Activated B cell treated with CpG ODN at 0.5 μM for 24 hours (primary cell): Measurements from ENCODE around the gene TNNI3K. TPM values are rescaled to one million over a fixed set of nuclear protein-coding genes. Genes with fewer than 3 reads are reported as not detected.
"Not testable (repeated sequence)": the region's sequence is repeated elsewhere in the genome, so short reads cannot be mapped to it uniquely, and the experiment has no call there.

Source experiments
- ATAC-seq: fragments of 200-7000 bp; cut with Tn5 transposase; one replicate; pipeline ENCODE4 v1.10.0; 2021; ENCODE audit warnings: low read depth, mild to moderate bottlenecking, moderate library complexity
- CTCF ChIA-PET: fragments of 350-600 bp; sonication (Branson Sonifier 250); formaldehyde crosslinking; loops from one replicate; lab custom pipeline; 2021; ENCODE audit warnings: antibody characterized with exemption; lab: Charles Lee
- POLR2A ChIA-PET: fragments of 350-600 bp; sonication (Branson Sonifier 250); formaldehyde crosslinking; loops from one replicate; lab custom pipeline; 2021; ENCODE audit warnings: antibody characterized with exemption; lab: Charles Lee
- DNase-seq: peaks from one replicate; pipeline ENCODE4 v3.0.0; 2022
- H3K27ac Mint-ChIP-seq: one replicate; pipeline ENCODE4 v1.8.0; 2020; ENCODE audit warnings: mixed read lengths
- H3K27me3 Mint-ChIP-seq: one replicate; pipeline ENCODE4 v1.8.0; 2021; ENCODE audit warnings: mixed read lengths
- H3K36me3 Mint-ChIP-seq: one replicate; pipeline ENCODE4 v1.8.0; 2021; ENCODE audit warnings: low read depth, mixed read lengths
- H3K4me1 Mint-ChIP-seq: one replicate; pipeline ENCODE4 v1.8.0; 2021; ENCODE audit warnings: mixed read lengths
- H3K4me3 Mint-ChIP-seq: one replicate; pipeline ENCODE4 v1.8.0; 2020; ENCODE audit warnings: mild to moderate bottlenecking, mixed read lengths
- H3K9me3 Mint-ChIP-seq: one replicate; pipeline ENCODE4 v1.8.0; 2020; ENCODE audit warnings: mixed read lengths
- intact Hi-C: fragments of 100-400 bp; cut with micrococcal nuclease; formaldehyde crosslinking; loops from one replicate; pipeline ENCODE4 v1.15.1; 2024
- total RNA-seq: library from RNA; stranded (reverse); gene quantifications from 2 replicates; pipeline ENCODE4 v1.2.3, GENCODE V29; 2022
- TF ChIP-seq, protein P1 (sequence below): fragments of 200-600 bp; IDR thresholded peaks from one replicate; pipeline ENCODE4 v1.8.0; 2022; ENCODE audit warnings: antibody characterized with exemption, mild to moderate bottlenecking

The TNNI3K gene
- total RNA-seq, 1 donor from 2014 or later = not detected

- ATAC-seq = no peak
- ChIA-PET POLR2A (no interaction called here), CTCF (no interaction called here)
- Mint-ChIP-seq H3K27ac (no peak overlapping the region), H3K36me3 (no peaks in the 10 kb centered on the region), H3K9me3 (peaks cover 4% of the 10 kb centered on the region), H3K4me1 (no peaks in the 10 kb centered on the region), H3K27me3 (no peaks in the 10 kb centered on the region), H3K4me3 (no peak overlapping the region)
- intact Hi-C loops = no loop called here
- DNase-seq = no peak
- TF ChIP-seq, protein P1, sequence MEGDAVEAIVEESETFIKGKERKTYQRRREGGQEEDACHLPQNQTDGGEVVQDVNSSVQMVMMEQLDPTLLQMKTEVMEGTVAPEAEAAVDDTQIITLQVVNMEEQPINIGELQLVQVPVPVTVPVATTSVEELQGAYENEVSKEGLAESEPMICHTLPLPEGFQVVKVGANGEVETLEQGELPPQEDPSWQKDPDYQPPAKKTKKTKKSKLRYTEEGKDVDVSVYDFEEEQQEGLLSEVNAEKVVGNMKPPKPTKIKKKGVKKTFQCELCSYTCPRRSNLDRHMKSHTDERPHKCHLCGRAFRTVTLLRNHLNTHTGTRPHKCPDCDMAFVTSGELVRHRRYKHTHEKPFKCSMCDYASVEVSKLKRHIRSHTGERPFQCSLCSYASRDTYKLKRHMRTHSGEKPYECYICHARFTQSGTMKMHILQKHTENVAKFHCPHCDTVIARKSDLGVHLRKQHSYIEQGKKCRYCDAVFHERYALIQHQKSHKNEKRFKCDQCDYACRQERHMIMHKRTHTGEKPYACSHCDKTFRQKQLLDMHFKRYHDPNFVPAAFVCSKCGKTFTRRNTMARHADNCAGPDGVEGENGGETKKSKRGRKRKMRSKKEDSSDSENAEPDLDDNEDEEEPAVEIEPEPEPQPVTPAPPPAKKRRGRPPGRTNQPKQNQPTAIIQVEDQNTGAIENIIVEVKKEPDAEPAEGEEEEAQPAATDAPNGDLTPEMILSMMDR = no peak
Measured at GRCh38 chr1:74246315-74246714, 11.1 kb downstream of the TNNI3K start.

- Mint-ChIP-seq H3K27ac (no peak overlapping the region), H3K9me3 (peaks cover 4% of the 10 kb centered on the region), H3K36me3 (no peaks in the 10 kb centered on the region), H3K4me1 (no peaks in the 10 kb centered on the region), H3K4me3 (no peak overlapping the region), H3K27me3 (no peaks in the 10 kb centered on the region)
- ChIA-PET POLR2A (no interaction called here), CTCF (interaction anchor here (1.1 kb wide), 1 partner anchor 9 kb away, joined by 3 read pairs; no protein-coding TSS in a partner anchor)
- intact Hi-C loops = no loop called here
- DNase-seq = no peak
- no peak for ATAC-seq
- TF ChIP-seq, protein P1 = no peak
Measured at GRCh38 chr1:74247881-74248528, 12.8 kb downstream of the TNNI3K start.

GRCh38 chr1:74253243-74253824 is 18.1 kb downstream of the TNNI3K start:
- H3K4me1 Mint-ChIP-seq, H3K9me3 Mint-ChIP-seq, H3K4me3 Mint-ChIP-seq, intact Hi-C loops, CTCF ChIA-PET, DNase-seq, H3K36me3 Mint-ChIP-seq, H3K27me3 Mint-ChIP-seq, ATAC-seq, POLR2A ChIA-PET, H3K27ac Mint-ChIP-seq: not testable (repeated sequence)

- Mint-ChIP-seq H3K27ac (no peak overlapping the region), H3K9me3 (no peaks in the 10 kb centered on the region), H3K4me3 (no peak overlapping the region), H3K27me3 (no peaks in the 10 kb centered on the region), H3K4me1 (no peaks in the 10 kb centered on the region), H3K36me3 (no peaks in the 10 kb centered on the region)
- TF ChIP-seq, protein P1 = no peak
- CTCF ChIA-PET = no interaction called here
- ATAC-seq (no peak), DNase-seq (no peak)
- intact Hi-C loops = no loop called here
- POLR2A ChIA-PET = no interaction called here
Measured at GRCh38 chr1:74266001-74266400, 30.8 kb downstream of the TNNI3K start.

DNA sequence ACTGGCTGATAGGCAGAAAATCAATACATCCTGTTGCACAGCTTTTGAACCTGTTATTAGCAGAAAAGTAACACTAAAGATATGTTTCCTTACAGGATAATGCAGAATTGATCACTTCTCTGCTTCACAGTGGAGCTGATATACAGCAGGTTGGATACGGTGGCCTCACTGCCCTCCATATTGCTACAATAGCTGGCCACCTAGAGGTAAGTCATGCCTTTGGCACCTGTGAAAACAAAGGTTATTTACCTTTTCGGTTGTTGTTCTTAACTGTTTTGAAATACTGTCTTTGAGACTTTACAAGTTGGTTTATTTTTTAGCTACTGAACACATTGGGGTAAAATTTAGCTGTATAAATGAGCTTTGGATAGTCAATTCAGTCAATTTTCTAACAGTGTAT is 36.3 kb downstream of the TNNI3K start:
- ChIA-PET CTCF (no interaction called here), POLR2A (no interaction called here)
- Mint-ChIP-seq H3K9me3 (no peaks in the 10 kb centered on the region), H3K36me3 (no peaks in the 10 kb centered on the region), H3K27ac (no peak overlapping the region), H3K4me3 (no peak overlapping the region), H3K27me3 (no peaks in the 10 kb centered on the region), H3K4me1 (no peaks in the 10 kb centered on the region)
- DNase-seq = no peak
- TF ChIP-seq, protein P1 = no peak
- intact Hi-C loops = no loop called here
- ATAC-seq = no peak
